HEK293 (cell line): Measurements from ENCODE around the gene MVB12B.

Source experiments
- SP2 ChIP-seq: fragments of 450-650 bp; formaldehyde crosslinking; IDR thresholded peaks from 2 replicates; pipeline ENCODE4 v1.5.1; 2016; ENCODE audit warnings: missing biosample characterization, missing genetic modification characterization
- ZNF138 ChIP-seq: fragments of 450-650 bp; formaldehyde crosslinking; IDR thresholded peaks from 2 replicates; pipeline ENCODE4 v1.5.1; 2016; ENCODE audit warnings: missing biosample characterization, missing genetic modification characterization, borderline replicate concordance
- ZNF214 ChIP-seq: fragments of 450-650 bp; formaldehyde crosslinking; IDR thresholded peaks from 2 replicates; pipeline ENCODE4 v1.5.1; 2017; ENCODE audit warnings: missing biosample characterization, mild to moderate bottlenecking, missing genetic modification characterization, borderline replicate concordance
- TF ChIP-seq, protein P1 (sequence below): fragments of 450-650 bp; formaldehyde crosslinking; IDR thresholded peaks from 2 replicates; pipeline ENCODE4 v1.5.1; 2016; ENCODE audit warnings: missing biosample characterization, missing genetic modification characterization

DNA sequence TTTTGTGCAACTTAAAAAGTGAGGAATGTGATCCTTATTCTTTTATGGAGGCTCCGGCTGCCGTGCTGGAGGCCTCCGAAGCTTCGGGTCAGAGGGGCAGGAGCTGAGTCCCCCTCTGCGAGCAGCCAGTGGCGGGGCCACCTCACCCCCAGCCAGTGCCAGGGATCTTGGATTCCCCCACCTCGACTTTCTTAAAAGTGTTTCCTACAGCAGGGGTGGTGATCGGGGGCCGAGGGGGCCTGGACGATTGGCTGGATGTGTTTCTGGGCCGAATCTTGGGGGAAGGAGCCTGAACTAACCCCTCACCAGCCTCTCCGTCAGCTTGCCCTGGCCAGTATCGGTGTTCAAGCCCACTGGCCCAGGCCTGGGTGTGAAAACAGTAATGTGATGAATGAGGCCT lies 194.9 kb downstream of the MVB12B start:
- TF ChIP-seq, protein P1, sequence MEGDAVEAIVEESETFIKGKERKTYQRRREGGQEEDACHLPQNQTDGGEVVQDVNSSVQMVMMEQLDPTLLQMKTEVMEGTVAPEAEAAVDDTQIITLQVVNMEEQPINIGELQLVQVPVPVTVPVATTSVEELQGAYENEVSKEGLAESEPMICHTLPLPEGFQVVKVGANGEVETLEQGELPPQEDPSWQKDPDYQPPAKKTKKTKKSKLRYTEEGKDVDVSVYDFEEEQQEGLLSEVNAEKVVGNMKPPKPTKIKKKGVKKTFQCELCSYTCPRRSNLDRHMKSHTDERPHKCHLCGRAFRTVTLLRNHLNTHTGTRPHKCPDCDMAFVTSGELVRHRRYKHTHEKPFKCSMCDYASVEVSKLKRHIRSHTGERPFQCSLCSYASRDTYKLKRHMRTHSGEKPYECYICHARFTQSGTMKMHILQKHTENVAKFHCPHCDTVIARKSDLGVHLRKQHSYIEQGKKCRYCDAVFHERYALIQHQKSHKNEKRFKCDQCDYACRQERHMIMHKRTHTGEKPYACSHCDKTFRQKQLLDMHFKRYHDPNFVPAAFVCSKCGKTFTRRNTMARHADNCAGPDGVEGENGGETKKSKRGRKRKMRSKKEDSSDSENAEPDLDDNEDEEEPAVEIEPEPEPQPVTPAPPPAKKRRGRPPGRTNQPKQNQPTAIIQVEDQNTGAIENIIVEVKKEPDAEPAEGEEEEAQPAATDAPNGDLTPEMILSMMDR, result no peak
- TF ChIP-seq ZNF138 (no peak), SP2 (tag by site-specific recombination) (no peak), ZNF214 (tag by site-specific recombination) (no peak)
